Loucy (cell line): ENCODE data around the gene TUBA3D.

Experiments
- CTCF ChIP-seq: fragments of 200-600 bp; sonication (generic); conservative IDR thresholded peaks from 2 replicates; pipeline ENCODE4 v1.5.1; 2014; ENCODE audit warnings: mild to moderate bottlenecking, antibody characterized with exemption, low read length
- EZH2phosphoT487 ChIP-seq: fragments of 200-600 bp; IDR thresholded peaks from 2 replicates; pipeline ENCODE4 v1.6.1; 2018; ENCODE audit warnings: antibody characterized with exemption, mild to moderate bottlenecking, moderate library complexity, borderline replicate concordance

- TF ChIP-seq CTCF (no peak), EZH2phosphoT487 (no peak)
Observed at GRCh38 chr2:131488306-131489205, 12.6 kb downstream of the TUBA3D start.
